Esophagus muscularis mucosa (tissue), 4 donors: ENCODE results near the gene SLC35F5.

ENCODE experiments used
- CTCF ChIP-seq, 3 experiments: fragments of 200-600 bp in 2 of 3; fragments of 450-650 bp in 1 of 3; sonication (generic) in 2 of 3; IDR thresholded peaks; one replicate each; pipeline ENCODE4 v1.5.1; 2017 to 2019; ENCODE audit warnings: antibody characterized with exemption in 3 of 3, mild to moderate bottlenecking in 2 of 3, moderate library complexity in 1 of 3
- EP300 ChIP-seq: sonication (generic); formaldehyde crosslinking; IDR thresholded peaks from one replicate; pipeline ENCODE4 v1.6.1; 2017; ENCODE audit warnings: antibody characterized with exemption
- POLR2A ChIP-seq: fragments of 450-650 bp; IDR thresholded peaks from one replicate; pipeline ENCODE4 v1.6.1; 2017; ENCODE audit warnings: antibody characterized with exemption, moderate library complexity, mild to moderate bottlenecking, low read depth
- POLR2AphosphoS5 ChIP-seq, 2 donors: sonication (generic); formaldehyde crosslinking; IDR thresholded peaks; one replicate each; pipeline ENCODE4 v1.6.1; 2017; ENCODE audit warnings: antibody characterized with exemption in 2 of 2

DNA sequence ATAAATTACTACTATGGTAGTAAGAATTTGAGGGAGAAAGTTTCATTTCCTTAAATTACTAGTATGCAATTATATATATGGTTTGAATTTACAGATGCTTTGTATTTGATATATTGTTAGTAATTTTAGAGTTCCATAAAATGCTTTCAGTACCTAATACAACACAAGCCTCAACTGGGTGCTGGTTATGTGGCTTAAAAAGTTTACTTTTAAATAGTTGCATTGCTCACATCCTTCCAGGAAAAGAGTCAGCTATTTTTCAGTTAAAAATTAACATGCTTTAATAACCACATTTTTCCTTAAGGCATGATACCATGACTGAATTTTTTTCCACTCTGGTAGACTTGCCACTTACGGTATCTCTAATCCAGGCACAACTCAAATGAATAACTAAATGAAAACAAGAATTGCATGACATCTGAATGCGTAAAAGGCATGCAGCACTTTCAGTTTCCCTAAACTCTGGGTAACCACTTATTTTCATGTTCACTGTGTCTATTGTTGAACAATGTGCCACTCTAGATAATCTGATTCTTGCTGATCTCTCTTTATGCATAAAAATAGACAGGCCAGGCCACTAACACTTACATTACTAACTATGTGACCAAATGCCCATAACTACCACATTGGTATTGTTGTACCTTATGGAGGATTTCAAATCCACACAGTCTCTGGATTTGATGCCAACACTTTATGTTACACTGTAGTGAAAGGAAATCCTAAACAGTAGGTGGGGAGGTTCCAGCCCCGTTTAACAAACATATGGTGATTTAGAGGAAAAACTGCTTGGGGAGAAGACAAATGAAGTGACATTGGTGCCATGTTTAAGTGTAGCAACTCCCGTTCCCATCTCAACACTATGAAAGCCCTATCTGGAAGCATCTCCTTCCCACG is 35.5 kb upstream of the SLC35F5 start:
- TF ChIP-seq CTCF (IDR thresholded peaks at IDR 0.05) (no peak), EP300 (no peak), POLR2A (no peak), POLR2AphosphoS5 (IDR thresholded peaks at IDR 0.05) (no peak)
